ENCODE measurements around the gene GIMAP2.

GIMAP2 gene

GRCh38 chr7:150657526-150657925, 28.0 kb upstream of the GIMAP2 start:
- TF ChIP-seq NFIC (IDR thresholded peaks at IDR 0.05) (no peak), EP300 (IDR thresholded peaks at IDR 0.05; ENCODE audit: borderline replicate concordance) (no peak), USF1 (IDR thresholded peaks at IDR 0.05) (no peak), ZBTB7A (IDR thresholded peaks at IDR 0.05; ENCODE audit: low read depth) (no peak), YY1 (IDR thresholded peaks at IDR 0.05; ENCODE audit: low read depth) (no peak), CEBPB (IDR thresholded peaks at IDR 0.05) (no peak), EGR1 (IDR thresholded peaks at IDR 0.05) (no peak)

DNA sequence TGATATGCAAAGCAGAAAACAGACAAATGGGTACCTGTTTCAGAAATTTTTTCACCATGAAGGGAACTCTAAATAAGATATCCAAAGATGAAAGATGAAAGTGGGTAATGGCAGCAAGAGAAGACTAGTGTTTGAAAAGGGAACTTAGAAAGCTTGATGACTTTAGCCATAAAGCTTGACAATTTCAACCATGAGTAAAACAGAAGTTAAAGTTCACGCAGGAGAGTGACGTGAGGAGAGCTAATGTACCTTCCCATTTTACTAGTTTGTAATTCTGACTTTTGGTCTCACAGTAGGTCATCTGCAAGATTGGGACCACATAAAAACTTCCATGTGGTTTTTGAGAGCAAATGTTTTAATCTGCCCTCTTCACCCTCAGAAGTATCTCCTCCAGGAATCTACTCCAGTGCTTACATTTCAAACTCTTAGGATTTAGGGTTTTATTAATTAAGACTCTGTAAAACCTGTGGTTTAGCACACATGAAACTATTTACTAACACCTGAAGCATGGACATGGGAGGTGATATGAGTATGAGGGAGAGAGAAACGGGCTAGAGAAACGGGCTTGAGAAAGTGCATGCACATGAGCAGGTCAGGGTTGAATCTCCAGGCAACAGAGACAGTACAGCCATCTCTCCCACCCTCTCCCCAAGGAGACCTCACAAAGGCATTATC, 24.4 kb upstream of the GIMAP2 start:
- TF ChIP-seq TCF12 (IDR thresholded peaks at IDR 0.05; ENCODE audit: low read depth) (no peak), NFIC (IDR thresholded peaks at IDR 0.05) (no peak), CEBPB (IDR thresholded peaks at IDR 0.05) (no peak)

DNA sequence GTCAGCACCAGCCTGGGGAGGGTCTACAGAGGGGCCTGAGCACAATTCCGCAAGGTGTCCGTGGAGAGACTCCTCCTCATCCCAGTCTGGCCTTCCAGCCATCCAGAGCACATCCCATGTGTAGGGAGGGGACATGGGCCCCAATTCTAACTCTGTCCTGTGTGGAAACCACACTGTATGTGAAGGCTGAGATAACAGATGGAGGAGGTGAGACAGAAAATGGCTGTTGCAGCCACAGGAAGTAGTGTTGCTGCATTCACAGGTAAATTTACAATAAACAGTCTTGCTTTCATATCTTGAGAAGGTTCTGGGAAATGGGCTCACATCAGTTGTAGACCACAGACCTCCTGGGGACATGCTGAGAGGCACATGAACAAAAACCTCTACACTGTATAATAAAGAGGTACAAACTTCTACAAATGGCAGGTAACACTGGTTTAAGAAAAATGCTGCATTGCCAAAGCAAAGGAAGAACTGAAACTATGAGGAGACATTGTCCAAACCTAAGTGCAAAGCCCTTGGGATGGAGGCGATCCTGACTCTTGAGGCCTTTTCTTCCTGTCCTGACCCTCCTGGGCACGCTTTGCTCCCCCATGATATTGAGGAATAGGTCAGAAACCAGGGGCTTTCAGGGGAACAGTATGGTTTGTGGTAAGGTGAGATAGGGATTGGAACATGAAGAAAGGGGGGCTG, 21.6 kb upstream of the GIMAP2 start:
- TF ChIP-seq YY1 (IDR thresholded peaks at IDR 0.05; ENCODE audit: low read depth): no peak

- no peak for TF ChIP-seq CEBPB (IDR thresholded peaks at IDR 0.05)
- no peak for TF ChIP-seq TEAD4 (IDR thresholded peaks at IDR 0.05)
- no peak for TF ChIP-seq CREB1 (IDR thresholded peaks at IDR 0.05; ENCODE audit: low read depth)
- TF ChIP-seq, protein P1, sequence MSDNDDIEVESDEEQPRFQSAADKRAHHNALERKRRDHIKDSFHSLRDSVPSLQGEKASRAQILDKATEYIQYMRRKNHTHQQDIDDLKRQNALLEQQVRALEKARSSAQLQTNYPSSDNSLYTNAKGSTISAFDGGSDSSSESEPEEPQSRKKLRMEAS (IDR thresholded peaks at IDR 0.05): no peak
- no peak for TF ChIP-seq TAF1 (IDR thresholded peaks at IDR 0.05; ENCODE audit: low read depth)
- no peak for TF ChIP-seq FOXM1 (IDR thresholded peaks at IDR 0.05; ENCODE audit: borderline replicate concordance, low read depth)
- no peak for TF ChIP-seq ZBTB7A (IDR thresholded peaks at IDR 0.05; ENCODE audit: low read depth)
- TF ChIP-seq RAD21 (IDR thresholded peaks at IDR 0.05; ENCODE audit: low read depth): no peak
- no peak for TF ChIP-seq EGR1 (IDR thresholded peaks at IDR 0.05)
- no peak for TF ChIP-seq YY1 (IDR thresholded peaks at IDR 0.05; ENCODE audit: low read depth)
- TF ChIP-seq EP300 (IDR thresholded peaks at IDR 0.05; ENCODE audit: borderline replicate concordance): no peak
- no peak for TF ChIP-seq REST (IDR thresholded peaks at IDR 0.05; ENCODE audit: low read depth)
- TF ChIP-seq TCF12 (IDR thresholded peaks at IDR 0.05; ENCODE audit: low read depth): no peak
- no peak for TF ChIP-seq NFIC (IDR thresholded peaks at IDR 0.05)
- no peak for TF ChIP-seq USF1 (IDR thresholded peaks at IDR 0.05)
These were observed 20.3 kb upstream of the GIMAP2 start for GRCh38 chr7:150665089-150665748.

DNA sequence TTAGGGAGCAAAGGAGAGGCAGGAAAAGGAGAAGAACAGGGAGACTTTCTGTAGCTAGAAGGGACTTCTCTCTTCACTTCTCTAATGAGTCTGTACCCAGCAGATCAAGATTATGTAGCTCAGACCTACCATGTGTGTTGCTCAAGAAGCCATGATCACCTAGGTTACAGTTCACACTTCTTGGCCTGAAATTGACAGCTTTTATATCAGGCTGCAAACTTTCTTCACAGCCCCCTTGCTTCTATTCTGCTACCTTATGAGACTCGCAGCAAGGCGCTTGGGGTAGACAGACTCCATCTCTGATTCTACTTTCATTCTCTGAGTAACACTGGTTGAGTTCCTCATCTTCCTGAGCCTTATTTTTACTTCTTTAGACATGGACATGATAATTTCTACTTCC, 19.6 kb upstream of the GIMAP2 start:
- TF ChIP-seq TAF1 (IDR thresholded peaks at IDR 0.05; ENCODE audit: low read depth): no peak
- no peak for TF ChIP-seq USF1 (IDR thresholded peaks at IDR 0.05)
- no peak for TF ChIP-seq REST (IDR thresholded peaks at IDR 0.05; ENCODE audit: low read depth)
- TF ChIP-seq RAD21 (IDR thresholded peaks at IDR 0.05; ENCODE audit: low read depth): no peak
- TF ChIP-seq, protein P1 (IDR thresholded peaks at IDR 0.05): no peak
- no peak for TF ChIP-seq FOXM1 (IDR thresholded peaks at IDR 0.05; ENCODE audit: borderline replicate concordance, low read depth)
- TF ChIP-seq CREB1 (IDR thresholded peaks at IDR 0.05; ENCODE audit: low read depth): no peak
- no peak for TF ChIP-seq EP300 (IDR thresholded peaks at IDR 0.05; ENCODE audit: borderline replicate concordance)
- no peak for TF ChIP-seq ZBTB7A (IDR thresholded peaks at IDR 0.05; ENCODE audit: low read depth)
- TF ChIP-seq TCF12 (IDR thresholded peaks at IDR 0.05; ENCODE audit: low read depth): no peak
- no peak for TF ChIP-seq CEBPB (IDR thresholded peaks at IDR 0.05)
- no peak for TF ChIP-seq NFIC (IDR thresholded peaks at IDR 0.05)
- no peak for TF ChIP-seq YY1 (IDR thresholded peaks at IDR 0.05; ENCODE audit: low read depth)
- TF ChIP-seq EGR1 (IDR thresholded peaks at IDR 0.05): no peak
- TF ChIP-seq TEAD4 (IDR thresholded peaks at IDR 0.05): no peak
